GM12875 (cell line): ENCODE results near the gene AHDC1.

ENCODE experiments used
- H3K4me3 ChIP-seq: one replicate; pipeline ENCODE4 v1.5.1; 2011; ENCODE audit warnings: low read depth, low read length, control low read depth
- TF ChIP-seq, protein P1 (sequence below): IDR thresholded peaks from 2 replicates; pipeline ENCODE4 v1.5.1; 2011; ENCODE audit warnings: low read depth, mild to moderate bottlenecking, control low read depth, inconsistent platforms, low read length, moderate library complexity, borderline replicate concordance; ENCODE audit not compliant: insufficient read depth

AHDC1 gene

DNA sequence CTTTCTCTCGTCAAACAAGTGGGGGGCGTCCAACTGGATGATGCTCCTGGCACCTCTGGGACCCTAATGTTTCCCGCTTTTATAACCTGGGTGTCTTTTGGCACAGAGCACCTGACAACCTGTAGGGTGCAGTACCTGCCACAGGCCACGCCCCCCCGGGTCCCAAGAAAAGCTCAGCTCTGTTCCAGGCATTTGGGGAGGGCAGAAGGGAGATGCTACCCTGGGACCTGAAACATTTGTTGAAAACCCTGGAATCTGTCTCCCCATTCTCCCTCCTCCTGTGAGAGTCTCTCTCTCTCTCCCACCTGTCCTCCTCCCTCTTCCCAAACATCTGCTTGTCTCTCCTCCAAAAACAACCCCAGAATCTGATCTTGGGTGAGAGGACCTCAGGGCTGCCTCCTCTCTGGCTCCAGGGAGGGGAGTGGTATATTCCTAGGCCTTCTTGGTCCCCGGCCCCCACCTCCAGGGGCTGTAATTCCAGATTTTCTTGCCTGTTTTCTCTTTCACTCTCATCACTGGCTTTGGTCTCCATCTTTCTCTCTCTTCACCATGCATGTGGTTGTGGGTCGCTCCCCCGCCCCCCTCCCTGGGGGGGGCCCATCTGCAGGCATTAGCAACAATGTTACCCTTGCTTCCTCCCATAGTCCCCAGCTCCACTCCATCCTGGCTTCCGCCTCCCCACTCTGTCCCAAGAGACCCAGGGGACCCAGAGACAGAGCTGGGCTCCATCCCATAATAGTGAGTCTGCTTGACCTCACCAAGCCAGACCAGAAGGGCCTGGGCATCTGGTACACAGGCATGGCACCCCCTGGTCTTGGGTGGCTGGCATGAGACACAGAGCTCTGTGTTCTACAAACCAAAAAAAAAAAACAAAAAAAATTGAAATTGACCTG is 4.1 kb downstream of the AHDC1 start:
- TF ChIP-seq, protein P1, sequence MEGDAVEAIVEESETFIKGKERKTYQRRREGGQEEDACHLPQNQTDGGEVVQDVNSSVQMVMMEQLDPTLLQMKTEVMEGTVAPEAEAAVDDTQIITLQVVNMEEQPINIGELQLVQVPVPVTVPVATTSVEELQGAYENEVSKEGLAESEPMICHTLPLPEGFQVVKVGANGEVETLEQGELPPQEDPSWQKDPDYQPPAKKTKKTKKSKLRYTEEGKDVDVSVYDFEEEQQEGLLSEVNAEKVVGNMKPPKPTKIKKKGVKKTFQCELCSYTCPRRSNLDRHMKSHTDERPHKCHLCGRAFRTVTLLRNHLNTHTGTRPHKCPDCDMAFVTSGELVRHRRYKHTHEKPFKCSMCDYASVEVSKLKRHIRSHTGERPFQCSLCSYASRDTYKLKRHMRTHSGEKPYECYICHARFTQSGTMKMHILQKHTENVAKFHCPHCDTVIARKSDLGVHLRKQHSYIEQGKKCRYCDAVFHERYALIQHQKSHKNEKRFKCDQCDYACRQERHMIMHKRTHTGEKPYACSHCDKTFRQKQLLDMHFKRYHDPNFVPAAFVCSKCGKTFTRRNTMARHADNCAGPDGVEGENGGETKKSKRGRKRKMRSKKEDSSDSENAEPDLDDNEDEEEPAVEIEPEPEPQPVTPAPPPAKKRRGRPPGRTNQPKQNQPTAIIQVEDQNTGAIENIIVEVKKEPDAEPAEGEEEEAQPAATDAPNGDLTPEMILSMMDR, result 0 out of 2 replicates have a peak, but pooled peaks have one; percentile 5
- H3K4me3 ChIP-seq, result no peak overlapping the region

DNA sequence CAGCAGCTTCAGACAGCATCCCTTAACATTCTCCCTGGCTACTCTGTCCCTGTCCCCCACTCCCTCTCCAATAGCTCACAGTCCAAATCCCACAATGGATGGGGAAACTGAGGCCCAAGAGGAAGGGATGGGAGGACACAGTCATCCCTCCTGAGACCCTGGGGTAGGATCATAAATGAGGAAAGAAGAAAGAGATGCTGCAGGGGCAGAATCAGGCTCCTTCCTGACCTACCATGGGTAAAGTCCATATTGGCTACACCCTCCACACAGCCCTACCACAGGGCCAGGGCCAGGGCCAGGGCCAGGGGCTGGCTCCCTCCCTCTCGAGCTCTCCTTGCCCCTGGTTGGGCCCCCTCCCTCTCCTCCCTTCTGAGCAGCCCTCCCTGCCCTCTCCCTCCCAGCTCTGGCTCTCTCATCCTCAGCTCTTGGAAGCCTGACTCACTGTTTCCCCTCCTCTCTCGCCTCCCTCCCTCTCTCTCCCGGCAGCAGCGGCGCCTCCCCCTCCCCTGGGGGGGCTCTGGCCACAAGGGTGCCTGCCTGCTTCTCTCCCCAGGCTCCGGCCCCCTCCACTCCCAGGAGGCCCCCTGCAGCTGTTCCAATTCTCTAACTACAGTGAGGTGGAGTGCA is 4.9 kb downstream of the AHDC1 start:
- TF ChIP-seq, protein P1, result no peak
- H3K4me3 ChIP-seq, result no peak overlapping the region

DNA sequence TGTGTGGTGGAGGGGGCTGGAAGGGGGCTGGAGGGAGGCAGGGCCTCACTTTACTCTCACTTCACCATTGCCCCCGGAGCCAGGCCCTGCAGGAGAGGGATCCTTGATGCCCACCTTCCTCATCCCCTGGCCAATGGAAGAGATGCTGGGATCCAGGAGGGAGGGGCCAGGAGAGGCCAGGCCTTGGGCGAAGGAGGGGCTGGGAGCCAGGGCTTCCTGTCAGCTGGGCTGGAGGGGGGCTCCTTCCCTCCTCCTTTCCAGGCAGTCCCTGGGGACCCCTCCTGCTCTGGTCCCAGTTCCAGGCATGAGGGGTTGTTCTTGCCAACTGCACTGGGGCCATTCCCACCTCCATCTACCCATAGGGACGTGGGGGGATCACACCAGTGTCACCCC is 5.7 kb downstream of the AHDC1 start:
- no peak overlapping the region for H3K4me3 ChIP-seq
- TF ChIP-seq, protein P1, result no peak

DNA sequence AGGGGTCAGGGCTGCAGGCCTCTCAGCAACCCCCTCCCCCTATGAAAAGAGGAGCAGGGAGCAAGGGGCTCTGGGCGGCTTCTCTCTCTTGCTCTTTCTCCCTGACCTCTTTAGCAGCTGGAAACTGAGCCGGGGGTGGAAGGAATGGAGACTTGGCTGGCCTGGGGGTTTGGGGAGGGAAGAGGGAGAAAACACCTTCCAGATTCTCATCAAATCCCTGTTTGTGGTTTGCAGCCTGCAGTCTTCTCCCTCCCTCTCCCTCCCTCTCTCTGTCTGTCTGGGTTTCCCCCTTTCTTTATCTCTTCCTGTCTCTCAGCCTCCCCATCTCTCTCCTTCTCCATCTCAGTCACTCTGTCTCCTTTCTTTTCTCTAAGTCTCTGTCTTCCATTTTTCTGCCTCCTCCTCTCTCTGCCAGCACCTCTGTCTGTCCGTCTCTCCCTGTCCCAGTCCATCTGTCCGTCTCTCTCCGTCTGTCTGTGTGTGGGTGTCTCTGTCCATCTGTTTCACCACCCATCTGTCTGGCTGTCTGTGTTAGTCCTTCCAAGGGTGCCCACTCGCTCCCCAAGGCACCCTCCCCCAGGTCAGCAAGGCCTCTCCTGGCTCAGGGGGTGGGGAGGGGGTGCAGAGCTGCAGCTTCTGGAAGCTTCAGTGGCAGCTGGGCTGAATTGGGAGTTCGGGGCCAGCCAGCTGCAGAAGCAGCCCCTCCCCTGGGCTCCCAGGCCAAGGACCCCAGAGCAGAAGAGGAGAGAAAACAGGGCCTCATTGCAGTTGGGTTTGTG is 6.2 kb downstream of the AHDC1 start:
- TF ChIP-seq, protein P1, result no peak
- H3K4me3 ChIP-seq, result no peak overlapping the region

DNA sequence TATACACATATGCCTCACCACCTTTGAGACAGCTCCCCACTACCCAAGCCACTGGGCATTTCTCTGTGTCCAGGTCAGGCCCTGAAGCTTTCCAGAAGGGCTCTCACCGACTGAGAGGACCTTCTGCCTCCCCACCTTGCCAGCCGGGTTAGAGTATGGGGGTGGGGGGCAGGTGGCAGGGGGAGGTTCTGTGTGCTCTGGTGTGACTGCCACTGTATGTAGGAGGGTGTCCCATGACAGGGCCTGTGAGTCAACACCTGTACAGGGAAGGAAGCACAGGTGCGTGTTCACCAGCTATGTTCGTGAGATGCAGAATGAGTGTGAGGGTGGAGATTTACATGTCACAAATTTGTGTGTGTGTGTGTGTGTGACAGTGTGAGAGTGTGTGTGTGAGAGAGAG is 7.0 kb downstream of the AHDC1 start:
- TF ChIP-seq, protein P1, result no peak
- H3K4me3 ChIP-seq, result no peak overlapping the region

DNA sequence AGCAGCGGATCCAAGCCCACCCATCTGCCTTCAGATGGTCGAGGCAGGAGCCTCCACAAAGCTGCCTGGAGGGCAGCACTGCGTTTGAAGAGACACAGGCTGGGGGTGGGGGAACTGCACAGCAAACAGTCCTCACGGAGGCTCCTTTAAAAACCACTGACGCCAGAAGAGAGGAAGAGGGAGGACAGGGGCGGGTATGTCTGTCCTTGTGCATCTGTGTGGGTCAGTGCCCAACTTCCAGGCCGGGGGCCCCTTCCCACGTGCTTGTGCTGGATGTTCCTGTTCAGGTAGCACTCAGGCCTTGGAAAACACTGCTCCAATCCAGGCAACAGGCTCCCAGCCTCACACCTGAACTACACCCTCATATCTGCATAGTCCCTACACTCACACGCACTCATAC is 7.7 kb downstream of the AHDC1 start:
- no peak overlapping the region for H3K4me3 ChIP-seq
- TF ChIP-seq, protein P1, result no peak
